ENCODE data around the gene NR2C1.

GRCh38 chr12:94977766-94978468, 95.5 kb downstream of the NR2C1 start:
- TF ChIP-seq CTCF (IDR thresholded peaks at IDR 0.05; ENCODE audit: low read depth, low read length) (no peak), EZH2phosphoT487 (IDR thresholded peaks at IDR 0.05; ENCODE audit: low read depth) (no peak)
